H1 (cell line): ENCODE data around the gene CCL28. TPM values are rescaled to one million over a fixed set of nuclear protein-coding genes. Genes with fewer than 3 reads are reported as not detected.

Experiments used
- CHD7 ChIP-seq: fragments of 300-600 bp; sonication (generic); IDR thresholded peaks from 2 replicates; pipeline ENCODE4 v1.7.1; 2012; ENCODE audit warnings: low read length, moderate library complexity, mild to moderate bottlenecking, inconsistent platforms; ENCODE audit not compliant: insufficient replicate concordance
- CTBP2 ChIP-seq: IDR thresholded peaks from 2 replicates; pipeline ENCODE4 v1.7.0; 2011; ENCODE audit warnings: borderline replicate concordance, mild to moderate bottlenecking, moderate library complexity, mixed read lengths, low read length; ENCODE audit not compliant: insufficient read depth, insufficient read length
- JUND ChIP-seq: IDR thresholded peaks from 2 replicates; pipeline ENCODE4 v1.6.1; 2011; ENCODE audit warnings: mild to moderate bottlenecking, improper control_type of control experiment, low read length
- KDM4A ChIP-seq: IDR thresholded peaks from one replicate; pipeline ENCODE4 v1.7.1; 2012; ENCODE audit warnings: low read depth, mild to moderate bottlenecking, moderate library complexity, low read length, inconsistent platforms; ENCODE audit not compliant: severe bottlenecking
- POLR2AphosphoS5 ChIP-seq: IDR thresholded peaks from 2 replicates; pipeline ENCODE4 v1.6.1; 2011; ENCODE audit warnings: low read depth, low read length
- TBP ChIP-seq: IDR thresholded peaks from 2 replicates; pipeline ENCODE4 v1.6.1; 2011; ENCODE audit warnings: low read depth, low read length, improper control_type of control experiment
- TCF12 ChIP-seq: IDR thresholded peaks from 2 replicates; pipeline ENCODE4 v1.6.1; 2011; ENCODE audit warnings: low read depth, mild to moderate bottlenecking, low read length
- ZNF274 ChIP-seq: IDR thresholded peaks from 2 replicates; pipeline ENCODE4 v1.7.0; 2012; ENCODE audit warnings: low read length, borderline replicate concordance; ENCODE audit errors: extremely low read depth
- polyA plus RNA-seq, 7 experiments: library from polyadenylated mRNA; depleted of rRNA in 3 of 7; stranded (reverse) in 5 of 7; unstranded in 2 of 7; fragments of >200 nt in 5 of 7; fragments of 200-250 nt in 2 of 7; gene quantifications; 1 replicate in 5 of 7; 2 replicates in 1 of 7; 4 replicates in 1 of 7; pipeline versions ENCODE4 v1.2.1 to v1.2.3, GENCODE V29; 2011 to 2013; ENCODE audit warnings: missing spikeins in 2 of 7, mixed read lengths in 2 of 7
- total RNA-seq: library from RNA; stranded (reverse); fragmentation: NEBNext Ultra II Directional; extraction: Animal tissue kit (Norgen Biotek cat#: 25700); gene quantifications from 2 replicates; pipeline ENCODE4 v1.2.1, GENCODE V29; 2021
- TF ChIP-seq, protein P1 (sequence below): IDR thresholded peaks from 2 replicates; pipeline ENCODE4 v1.6.1; 2012; ENCODE audit warnings: inconsistent platforms

The CCL28 gene
- total and polyA plus RNA-seq, 2 of the 8 experiments (the other 6 are each of a cell fraction or from before 2014, with no cell fraction given), result 0.95 TPM; not detected in 1

DNA sequence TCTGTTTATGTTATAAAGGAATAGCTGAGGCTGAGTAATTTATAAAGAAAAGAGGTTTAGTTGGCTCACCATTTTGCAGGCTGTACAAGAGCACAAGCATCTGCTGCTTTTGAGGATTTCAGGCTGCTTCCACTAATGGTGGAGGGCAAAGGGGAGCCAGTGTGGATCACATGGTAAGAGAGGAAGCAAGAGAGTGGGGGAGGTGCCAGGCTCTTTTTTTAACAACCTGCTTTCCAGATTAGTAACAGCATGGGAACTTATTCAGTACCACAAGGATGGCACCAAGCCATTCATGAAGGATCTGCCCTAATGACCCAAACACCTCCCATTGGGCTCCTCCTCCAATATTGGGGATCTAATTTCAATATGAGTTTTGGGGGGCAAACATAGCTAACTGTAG lies 40.4 kb downstream of the CCL28 start (continued):
- TF ChIP-seq CHD7 (no peak), ZNF274 (no peak), JUND (no peak), KDM4A (no peak), POLR2AphosphoS5 (no peak), TCF12 (no peak), TBP (no peak), CTBP2 (no peak)
- TF ChIP-seq, protein P1, sequence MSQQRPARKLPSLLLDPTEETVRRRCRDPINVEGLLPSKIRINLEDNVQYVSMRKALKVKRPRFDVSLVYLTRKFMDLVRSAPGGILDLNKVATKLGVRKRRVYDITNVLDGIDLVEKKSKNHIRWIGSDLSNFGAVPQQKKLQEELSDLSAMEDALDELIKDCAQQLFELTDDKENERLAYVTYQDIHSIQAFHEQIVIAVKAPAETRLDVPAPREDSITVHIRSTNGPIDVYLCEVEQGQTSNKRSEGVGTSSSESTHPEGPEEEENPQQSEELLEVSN, result no peak
- TF ChIP-seq, all 59 proteins: peak for 0
